GM23338 (cell line): ENCODE measurements around the gene ZNF219. TPM values are rescaled to one million over a fixed set of nuclear protein-coding genes. Genes with fewer than 3 reads are reported as not detected.

Source experiments
- ATAC-seq: fragments of 200-7000 bp; cut with Tn5 transposase; 3 replicates; pipeline ENCODE4 v1.9.1; 2020
- DNase-seq: peaks from one replicate; pipeline ENCODE4 v3.0.0-alpha.2; 2015; ENCODE audit warnings: low spot score
- H2AFZ ChIP-seq: fragments of 200-600 bp; sonication (generic); 2 replicates; pipeline ENCODE4 v1.8.0; 2016; ENCODE audit warnings: antibody characterized with exemption, mild to moderate bottlenecking, moderate library complexity
- H3F3A ChIP-seq: fragments of 200-600 bp; sonication (generic); replicated peaks from 2 replicates; pipeline ENCODE4 v1.8.0; 2017; ENCODE audit warnings: antibody characterized with exemption, mixed run types, low read depth
- H3K27ac ChIP-seq: fragments of 200-600 bp; sonication (generic); 2 replicates; pipeline ENCODE4 v1.6.1; 2016; ENCODE audit warnings: low read depth
- H3K27me3 ChIP-seq: fragments of 200-600 bp; sonication (generic); 2 replicates; pipeline ENCODE4 v1.8.0; 2016; ENCODE audit warnings: mild to moderate bottlenecking, mixed run types, moderate library complexity; ENCODE audit not compliant: insufficient read depth
- H3K36me3 ChIP-seq: fragments of 200-600 bp; sonication (generic); 2 replicates; pipeline ENCODE4 v1.8.0; 2016; ENCODE audit warnings: mild to moderate bottlenecking; ENCODE audit not compliant: insufficient read depth
- H3K4me1 ChIP-seq: fragments of 200-600 bp; sonication (generic); 2 replicates; pipeline ENCODE4 v1.8.0; 2016; ENCODE audit warnings: mild to moderate bottlenecking, moderate library complexity; ENCODE audit not compliant: insufficient read depth
- H3K4me2 ChIP-seq: fragments of 200-600 bp; sonication (generic); 2 replicates; pipeline ENCODE4 v1.7.1; 2017; ENCODE audit warnings: mixed run types
- H3K4me3 ChIP-seq: fragments of 200-600 bp; sonication (generic); 2 replicates; pipeline ENCODE4 v1.6.1; 2016; ENCODE audit warnings: mixed run types
- H3K79me2 ChIP-seq: fragments of 200-600 bp; sonication (generic); replicated peaks from 2 replicates; pipeline ENCODE4 v1.8.0; 2017; ENCODE audit warnings: mild to moderate bottlenecking; ENCODE audit not compliant: insufficient read depth
- H3K9me2 ChIP-seq: fragments of 200-600 bp; sonication (generic); 2 replicates; pipeline ENCODE4 v1.8.0; 2017; ENCODE audit not compliant: insufficient read depth
- H4K20me1 ChIP-seq: fragments of 200-600 bp; sonication (generic); replicated peaks from 2 replicates; pipeline ENCODE4 v1.8.0; 2017; ENCODE audit warnings: mild to moderate bottlenecking; ENCODE audit not compliant: insufficient read depth
- H3K27ac Mint-ChIP-seq: 2 replicates; pipeline ENCODE4 v1.8.0; 2020; ENCODE audit warnings: inconsistent platforms, mild to moderate bottlenecking, moderate library complexity, mixed read lengths
- H3K27me3 Mint-ChIP-seq: 3 replicates; pipeline ENCODE4 v1.8.0; 2022; ENCODE audit warnings: low read depth, mild to moderate bottlenecking, moderate library complexity, mixed read lengths, inconsistent platforms; ENCODE audit not compliant: insufficient read depth, poor library complexity
- H3K36me3 Mint-ChIP-seq: 3 replicates; pipeline ENCODE4 v1.8.0; 2021; ENCODE audit warnings: low read depth, mild to moderate bottlenecking, inconsistent platforms, moderate library complexity, mixed read lengths
- H3K4me1 Mint-ChIP-seq: 3 replicates; pipeline ENCODE4 v1.8.0; 2020; ENCODE audit warnings: mild to moderate bottlenecking, inconsistent platforms, mixed read lengths
- H3K4me3 Mint-ChIP-seq: 3 replicates; pipeline ENCODE4 v1.8.0; 2021; ENCODE audit warnings: moderate library complexity, mild to moderate bottlenecking, inconsistent platforms, mixed read lengths
- H3K9me3 Mint-ChIP-seq: 3 replicates; pipeline ENCODE4 v1.8.0; 2020; ENCODE audit warnings: moderate library complexity, mild to moderate bottlenecking, inconsistent platforms, mixed read lengths
- EZH2phosphoT487 ChIP-seq: fragments of 200-600 bp; sonication (generic); IDR thresholded peaks from one replicate; pipeline ENCODE4 v1.8.1; 2018; ENCODE audit warnings: antibody characterized with exemption; ENCODE audit not compliant: unreplicated experiment
- JUNB ChIP-seq: IDR thresholded peaks from one replicate; pipeline ENCODE4 v1.6.1; 2016; ENCODE audit warnings: antibody characterized with exemption; ENCODE audit not compliant: unreplicated experiment
- NANOG ChIP-seq: IDR thresholded peaks from 2 replicates; pipeline ENCODE4 v1.6.1; 2016; ENCODE audit warnings: antibody characterized with exemption, borderline replicate concordance
- ZNF114 ChIP-seq: fragments of 250-450 bp; sonication (Bioruptor Pico); IDR thresholded peaks from 2 replicates; pipeline ENCODE4 v1.5.0; 2020; ENCODE audit warnings: mild to moderate bottlenecking, moderate library complexity
- polyA plus RNA-seq: library from polyadenylated mRNA; unstranded; fragments of >200 nt; fragmentation: Nextera tagmentation; extraction: Ambion mirVana; gene quantifications from 2 replicates; pipeline ENCODE4 v1.2.1, GENCODE V29; 2016
- total RNA-seq: library from RNA; depleted of rRNA; stranded (reverse); fragments of >200 nt; shearing (Covaris generic); gene quantifications from 2 replicates; pipeline ENCODE4 v1.2.3, GENCODE V29; 2014
- TF ChIP-seq, protein P1 (sequence below): fragments of 250-450 bp; sonication (Bioruptor Pico); IDR thresholded peaks from 2 replicates; pipeline ENCODE4 v1.5.0; 2020; ENCODE audit warnings: mild to moderate bottlenecking, moderate library complexity
- TF ChIP-seq, protein P2 (sequence below), 2 experiments: fragments of 200-600 bp in 1 of 2; sonication (generic) in 1 of 2; conservative IDR thresholded peaks; 2 replicates each; pipeline versions ENCODE4 v1.5.1 to v1.6.1; 2016 to 2017; ENCODE audit warnings: antibody characterized with exemption in 2 of 2, low read depth in 2 of 2, mild to moderate bottlenecking in 2 of 2, moderate library complexity in 1 of 2
- TF ChIP-seq, protein P3 (sequence below): IDR thresholded peaks from 2 replicates; pipeline ENCODE4 v1.6.1; 2016; ENCODE audit warnings: antibody characterized with exemption

The ZNF219 gene
- total and polyA plus RNA-seq, 2 experiments from 2014 or later, result 37.7 to 153 TPM

DNA sequence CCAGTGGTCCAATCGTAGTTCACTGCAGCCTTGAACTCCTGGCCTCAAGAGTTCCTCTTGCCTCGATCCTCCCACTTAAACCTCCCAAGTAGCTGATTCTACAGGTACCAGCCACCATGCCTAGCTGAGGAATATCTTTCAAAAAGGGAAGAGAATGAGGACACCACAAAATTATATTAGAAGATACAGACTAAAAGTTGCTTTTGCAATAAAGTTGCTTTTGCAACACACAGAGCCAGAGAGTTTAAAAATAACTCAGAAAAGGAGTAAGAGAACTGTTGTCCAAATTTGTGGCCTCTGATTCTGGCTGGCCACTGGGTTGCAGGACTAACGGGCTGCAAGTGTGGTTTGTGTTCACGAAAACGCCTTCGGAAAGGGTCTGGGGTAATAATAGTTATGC, 22.2 kb upstream of the ZNF219 start (continued):
- TF ChIP-seq, protein P1, sequence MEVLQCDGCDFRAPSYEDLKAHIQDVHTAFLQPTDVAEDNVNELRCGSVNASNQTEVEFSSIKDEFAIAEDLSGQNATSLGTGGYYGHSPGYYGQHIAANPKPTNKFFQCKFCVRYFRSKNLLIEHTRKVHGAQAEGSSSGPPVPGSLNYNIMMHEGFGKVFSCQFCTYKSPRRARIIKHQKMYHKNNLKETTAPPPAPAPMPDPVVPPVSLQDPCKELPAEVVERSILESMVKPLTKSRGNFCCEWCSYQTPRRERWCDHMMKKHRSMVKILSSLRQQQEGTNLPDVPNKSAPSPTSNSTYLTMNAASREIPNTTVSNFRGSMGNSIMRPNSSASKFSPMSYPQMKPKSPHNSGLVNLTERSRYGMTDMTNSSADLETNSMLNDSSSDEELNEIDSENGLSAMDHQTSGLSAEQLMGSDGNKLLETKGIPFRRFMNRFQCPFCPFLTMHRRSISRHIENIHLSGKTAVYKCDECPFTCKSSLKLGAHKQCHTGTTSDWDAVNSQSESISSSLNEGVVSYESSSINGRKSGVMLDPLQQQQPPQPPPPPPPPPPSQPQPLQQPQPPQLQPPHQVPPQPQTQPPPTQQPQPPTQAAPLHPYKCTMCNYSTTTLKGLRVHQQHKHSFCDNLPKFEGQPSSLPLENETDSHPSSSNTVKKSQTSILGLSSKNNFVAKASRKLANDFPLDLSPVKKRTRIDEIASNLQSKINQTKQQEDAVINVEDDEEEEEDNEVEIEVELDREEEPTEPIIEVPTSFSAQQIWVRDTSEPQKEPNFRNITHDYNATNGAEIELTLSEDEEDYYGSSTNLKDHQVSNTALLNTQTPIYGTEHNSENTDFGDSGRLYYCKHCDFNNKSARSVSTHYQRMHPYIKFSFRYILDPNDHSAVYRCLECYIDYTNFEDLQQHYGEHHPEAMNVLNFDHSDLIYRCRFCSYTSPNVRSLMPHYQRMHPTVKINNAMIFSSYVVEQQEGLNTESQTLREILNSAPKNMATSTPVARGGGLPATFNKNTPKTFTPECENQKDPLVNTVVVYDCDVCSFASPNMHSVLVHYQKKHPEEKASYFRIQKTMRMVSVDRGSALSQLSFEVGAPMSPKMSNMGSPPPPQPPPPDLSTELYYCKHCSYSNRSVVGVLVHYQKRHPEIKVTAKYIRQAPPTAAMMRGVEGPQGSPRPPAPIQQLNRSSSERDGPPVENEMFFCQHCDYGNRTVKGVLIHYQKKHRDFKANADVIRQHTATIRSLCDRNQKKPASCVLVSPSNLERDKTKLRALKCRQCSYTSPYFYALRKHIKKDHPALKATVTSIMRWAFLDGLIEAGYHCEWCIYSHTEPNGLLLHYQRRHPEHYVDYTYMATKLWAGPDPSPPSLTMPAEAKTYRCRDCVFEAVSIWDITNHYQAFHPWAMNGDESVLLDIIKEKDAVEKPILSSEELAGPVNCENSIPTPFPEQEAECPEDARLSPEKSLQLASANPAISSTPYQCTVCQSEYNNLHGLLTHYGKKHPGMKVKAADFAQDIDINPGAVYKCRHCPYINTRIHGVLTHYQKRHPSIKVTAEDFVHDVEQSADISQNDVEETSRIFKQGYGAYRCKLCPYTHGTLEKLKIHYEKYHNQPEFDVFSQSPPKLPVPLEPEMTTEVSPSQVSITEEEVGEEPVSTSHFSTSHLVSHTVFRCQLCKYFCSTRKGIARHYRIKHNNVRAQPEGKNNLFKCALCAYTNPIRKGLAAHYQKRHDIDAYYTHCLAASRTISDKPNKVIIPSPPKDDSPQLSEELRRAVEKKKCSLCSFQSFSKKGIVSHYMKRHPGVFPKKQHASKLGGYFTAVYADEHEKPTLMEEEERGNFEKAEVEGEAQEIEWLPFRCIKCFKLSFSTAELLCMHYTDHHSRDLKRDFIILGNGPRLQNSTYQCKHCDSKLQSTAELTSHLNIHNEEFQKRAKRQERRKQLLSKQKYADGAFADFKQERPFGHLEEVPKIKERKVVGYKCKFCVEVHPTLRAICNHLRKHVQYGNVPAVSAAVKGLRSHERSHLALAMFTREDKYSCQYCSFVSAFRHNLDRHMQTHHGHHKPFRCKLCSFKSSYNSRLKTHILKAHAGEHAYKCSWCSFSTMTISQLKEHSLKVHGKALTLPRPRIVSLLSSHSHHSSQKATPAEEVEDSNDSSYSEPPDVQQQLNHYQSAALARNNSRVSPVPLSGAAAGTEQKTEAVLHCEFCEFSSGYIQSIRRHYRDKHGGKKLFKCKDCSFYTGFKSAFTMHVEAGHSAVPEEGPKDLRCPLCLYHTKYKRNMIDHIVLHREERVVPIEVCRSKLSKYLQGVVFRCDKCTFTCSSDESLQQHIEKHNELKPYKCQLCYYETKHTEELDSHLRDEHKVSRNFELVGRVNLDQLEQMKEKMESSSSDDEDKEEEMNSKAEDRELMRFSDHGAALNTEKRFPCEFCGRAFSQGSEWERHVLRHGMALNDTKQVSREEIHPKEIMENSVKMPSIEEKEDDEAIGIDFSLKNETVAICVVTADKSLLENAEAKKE (CRISPR knock-in tag), result no peak
- TF ChIP-seq NANOG (no peak), EZH2phosphoT487 (no peak), ZNF114 (no peak)
- TF ChIP-seq, protein P2, sequence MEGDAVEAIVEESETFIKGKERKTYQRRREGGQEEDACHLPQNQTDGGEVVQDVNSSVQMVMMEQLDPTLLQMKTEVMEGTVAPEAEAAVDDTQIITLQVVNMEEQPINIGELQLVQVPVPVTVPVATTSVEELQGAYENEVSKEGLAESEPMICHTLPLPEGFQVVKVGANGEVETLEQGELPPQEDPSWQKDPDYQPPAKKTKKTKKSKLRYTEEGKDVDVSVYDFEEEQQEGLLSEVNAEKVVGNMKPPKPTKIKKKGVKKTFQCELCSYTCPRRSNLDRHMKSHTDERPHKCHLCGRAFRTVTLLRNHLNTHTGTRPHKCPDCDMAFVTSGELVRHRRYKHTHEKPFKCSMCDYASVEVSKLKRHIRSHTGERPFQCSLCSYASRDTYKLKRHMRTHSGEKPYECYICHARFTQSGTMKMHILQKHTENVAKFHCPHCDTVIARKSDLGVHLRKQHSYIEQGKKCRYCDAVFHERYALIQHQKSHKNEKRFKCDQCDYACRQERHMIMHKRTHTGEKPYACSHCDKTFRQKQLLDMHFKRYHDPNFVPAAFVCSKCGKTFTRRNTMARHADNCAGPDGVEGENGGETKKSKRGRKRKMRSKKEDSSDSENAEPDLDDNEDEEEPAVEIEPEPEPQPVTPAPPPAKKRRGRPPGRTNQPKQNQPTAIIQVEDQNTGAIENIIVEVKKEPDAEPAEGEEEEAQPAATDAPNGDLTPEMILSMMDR (conservative IDR thresholded peaks at IDR 0.05; ENCODE audit: low read depth in 2 of 2), result no peak

DNA sequence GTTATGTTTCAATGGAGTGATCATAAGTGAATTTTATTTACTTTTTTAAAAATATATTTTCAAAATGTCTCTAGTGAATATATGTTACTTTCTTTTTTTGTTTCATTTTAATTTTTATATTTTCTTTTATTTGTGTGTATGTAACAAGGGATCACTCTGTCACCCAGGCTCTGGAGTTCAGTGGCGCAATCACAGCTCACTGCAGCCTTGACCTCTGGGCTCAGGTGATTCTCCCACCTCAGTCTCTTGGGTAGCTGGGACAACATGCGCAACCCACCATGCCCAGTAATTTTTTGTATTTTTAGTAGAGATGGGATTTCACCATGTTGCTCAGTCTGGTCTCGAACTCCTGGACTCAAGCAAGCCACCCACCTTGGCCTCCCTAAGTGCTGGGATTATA, 20.5 kb upstream of the ZNF219 start:
- Histone ChIP-seq H3K9me2 (no peaks in the 10 kb centered on the region), H3K4me1 (no peaks in the 10 kb centered on the region; the same call in 1 of the 2 replicates), H4K20me1 (no peaks in the 10 kb centered on the region), H2AFZ (no peak overlapping the region), H3K4me2 (no peak overlapping the region), H3K4me3 (no peak overlapping the region), H3K79me2 (no peaks in the 10 kb centered on the region), H3F3A (no peaks in the 10 kb centered on the region), H3K27ac (no peak overlapping the region), H3K27me3 (no peaks in the 10 kb centered on the region), H3K36me3 (no peaks in the 10 kb centered on the region)
- Mint-ChIP-seq H3K27me3 (peaks cover 4% of the 10 kb centered on the region), H3K27ac (no peak overlapping the region), H3K36me3 (no peaks in the 10 kb centered on the region), H3K4me3 (no peak overlapping the region), H3K4me1 (peaks cover 4% of the 10 kb centered on the region; the same call in 2 of the 3 replicates), H3K9me3 (no peaks in the 10 kb centered on the region)
- ATAC-seq (no peak), DNase-seq (no peak)
- TF ChIP-seq, protein P2 (conservative IDR thresholded peaks at IDR 0.05; ENCODE audit: low read depth in 2 of 2), result no peak
- TF ChIP-seq, protein P3, sequence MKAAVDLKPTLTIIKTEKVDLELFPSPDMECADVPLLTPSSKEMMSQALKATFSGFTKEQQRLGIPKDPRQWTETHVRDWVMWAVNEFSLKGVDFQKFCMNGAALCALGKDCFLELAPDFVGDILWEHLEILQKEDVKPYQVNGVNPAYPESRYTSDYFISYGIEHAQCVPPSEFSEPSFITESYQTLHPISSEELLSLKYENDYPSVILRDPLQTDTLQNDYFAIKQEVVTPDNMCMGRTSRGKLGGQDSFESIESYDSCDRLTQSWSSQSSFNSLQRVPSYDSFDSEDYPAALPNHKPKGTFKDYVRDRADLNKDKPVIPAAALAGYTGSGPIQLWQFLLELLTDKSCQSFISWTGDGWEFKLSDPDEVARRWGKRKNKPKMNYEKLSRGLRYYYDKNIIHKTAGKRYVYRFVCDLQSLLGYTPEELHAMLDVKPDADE, result no peak
- no peak for TF ChIP-seq ZNF114
- no peak for TF ChIP-seq JUNB
